ENCODE results near the gene CLIC4. TPM values are rescaled to one million over a fixed set of nuclear protein-coding genes. Genes with fewer than 3 reads are reported as not detected.

The CLIC4 gene
- total and polyA plus RNA-seq, 2 donors (not counting 1 experiment from before 2014, with no cell fraction given) = 28.5 to 123 TPM

DNA sequence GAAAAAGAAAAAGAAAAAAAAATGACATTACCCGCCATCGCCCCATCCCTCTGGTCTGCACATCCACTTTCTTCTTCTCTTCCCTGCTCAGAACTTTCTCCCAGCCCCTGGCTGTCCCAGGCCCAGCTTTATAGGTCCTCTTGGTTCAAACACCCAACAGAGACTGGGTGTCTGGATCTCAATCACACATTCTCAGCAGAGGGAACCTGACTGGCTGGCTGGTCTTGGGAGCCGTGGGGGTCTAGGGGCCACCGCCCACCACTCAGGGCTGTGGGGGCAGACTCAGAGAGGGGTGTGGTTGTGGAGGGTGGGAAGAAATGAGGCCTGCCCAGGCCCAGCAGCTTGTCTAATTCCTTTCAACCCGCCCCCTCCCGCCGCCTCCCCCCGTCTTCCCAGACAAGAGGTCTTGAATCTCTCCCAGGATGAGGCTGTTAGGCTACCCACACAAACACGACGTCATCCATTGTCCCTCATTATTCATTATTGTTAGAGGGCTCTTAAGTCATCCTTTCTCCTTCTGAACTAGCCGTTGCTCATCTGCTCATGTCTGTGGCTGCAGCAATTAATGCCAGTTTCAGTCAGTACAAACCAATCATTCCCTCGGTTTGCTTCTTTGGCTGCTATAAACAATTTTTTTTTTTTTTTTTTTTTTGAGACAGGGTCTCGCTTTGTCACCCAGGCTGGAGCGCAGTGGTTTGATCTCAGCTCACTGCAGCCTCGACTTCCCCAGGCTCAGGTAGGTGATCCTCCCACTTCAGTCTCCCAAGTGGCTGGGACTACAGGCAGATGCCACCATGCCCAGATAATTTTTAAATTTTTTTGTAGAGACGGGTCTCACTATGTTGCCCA is 40.6 kb upstream of the CLIC4 start:
- ChIA-PET CTCF (no interaction called here), POLR2A (interaction anchor here (1.8 kb wide), 1 partner anchor 40 kb away, joined by 3 read pairs; the partner anchor contains the start of gene CLIC4)
- TF ChIP-seq EZH2 (IDR thresholded peaks at IDR 0.05; ENCODE audit: borderline replicate concordance, insufficient read depth, low read depth, low read length, poor library complexity, severe bottlenecking) = no peak
- TF ChIP-seq, protein P1, sequence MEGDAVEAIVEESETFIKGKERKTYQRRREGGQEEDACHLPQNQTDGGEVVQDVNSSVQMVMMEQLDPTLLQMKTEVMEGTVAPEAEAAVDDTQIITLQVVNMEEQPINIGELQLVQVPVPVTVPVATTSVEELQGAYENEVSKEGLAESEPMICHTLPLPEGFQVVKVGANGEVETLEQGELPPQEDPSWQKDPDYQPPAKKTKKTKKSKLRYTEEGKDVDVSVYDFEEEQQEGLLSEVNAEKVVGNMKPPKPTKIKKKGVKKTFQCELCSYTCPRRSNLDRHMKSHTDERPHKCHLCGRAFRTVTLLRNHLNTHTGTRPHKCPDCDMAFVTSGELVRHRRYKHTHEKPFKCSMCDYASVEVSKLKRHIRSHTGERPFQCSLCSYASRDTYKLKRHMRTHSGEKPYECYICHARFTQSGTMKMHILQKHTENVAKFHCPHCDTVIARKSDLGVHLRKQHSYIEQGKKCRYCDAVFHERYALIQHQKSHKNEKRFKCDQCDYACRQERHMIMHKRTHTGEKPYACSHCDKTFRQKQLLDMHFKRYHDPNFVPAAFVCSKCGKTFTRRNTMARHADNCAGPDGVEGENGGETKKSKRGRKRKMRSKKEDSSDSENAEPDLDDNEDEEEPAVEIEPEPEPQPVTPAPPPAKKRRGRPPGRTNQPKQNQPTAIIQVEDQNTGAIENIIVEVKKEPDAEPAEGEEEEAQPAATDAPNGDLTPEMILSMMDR (IDR thresholded peaks at IDR 0.05) = no peak
- H3K9me3 Mint-ChIP-seq (ENCODE audit: insufficient read depth) = no peaks in the 10 kb centered on the region
- DNase-seq = no peak
- H3K4me2 ChIP-seq (replicated peaks; ENCODE audit: low read depth, low read length, poor library complexity, severe bottlenecking) = peak overlapping the region; percentile 47
- no peak overlapping the region for H3K27ac ChIP-seq (ENCODE audit: low read length in 2 of 2)
- no peaks in the 10 kb centered on the region for H3K79me2 ChIP-seq (ENCODE audit: control insufficient read depth, insufficient read depth, low read length)
- H3K4me1 Mint-ChIP-seq = peaks cover 10% of the 10 kb centered on the region
- no peak for ATAC-seq (ENCODE audit: low read depth)
- peak overlapping the region; percentile 51 for H2AFZ ChIP-seq (ENCODE audit: insufficient read depth, low read depth, low read length, poor library complexity, severe bottlenecking)
- H3K27ac Mint-ChIP-seq = no peak overlapping the region
- no peaks in the 10 kb centered on the region for H3K27me3 ChIP-seq (replicated peaks in 1 of 4; ENCODE audit: control extremely low read depth in 1 of 4, control insufficient read depth in 3 of 4, insufficient read depth in 4 of 4, low read length in 3 of 4)
- no peaks in the 10 kb centered on the region for H3K36me3 ChIP-seq (replicated peaks in 1 of 2; ENCODE audit: control extremely low read depth in 1 of 2, control insufficient read depth in 1 of 2, extremely low read depth in 1 of 2, insufficient read depth in 2 of 2, low read length in 1 of 2)
- peak overlapping the region; percentile 15 for H3K9ac ChIP-seq (ENCODE audit: low read length)
- no peaks in the 10 kb centered on the region for H4K20me1 ChIP-seq (ENCODE audit: control insufficient read depth, insufficient read depth, low read length, poor library complexity, severe bottlenecking)
- intact Hi-C loops (cut with micrococcal nuclease) = no loop called here
- peaks cover 11% of the 10 kb centered on the region in 2 donors for H3K4me1 ChIP-seq (ENCODE audit: control insufficient read depth in 2 of 2, insufficient read depth in 2 of 2, low read length in 2 of 2)
- H3K27me3 Mint-ChIP-seq = no peaks in the 10 kb centered on the region
- no peaks in the 10 kb centered on the region for H3K9me3 ChIP-seq (ENCODE audit: control extremely low read depth in 1 of 3, control insufficient read depth in 2 of 3, insufficient read depth in 1 of 3, low read length in 2 of 3)
- 90% methylated on average over 4 of the region's 16 CpGs for WGBS (ENCODE audit: insufficient coverage)
- peak overlapping the region; percentile 35 for H3K4me3 Mint-ChIP-seq
- peak overlapping the region in 2 of 5 experiments; percentile 22 to 34 for H3K4me3 ChIP-seq (ENCODE audit: control extremely low read depth in 1 of 5, extremely low read depth in 1 of 5, insufficient read depth in 1 of 5, low read depth in 2 of 5, low read length in 4 of 5)

Data from B cell (primary cell).